ENCODE measurements around the gene HMGB2. TPM values are rescaled to one million over a fixed set of nuclear protein-coding genes. Genes with fewer than 3 reads are reported as not detected.

The HMGB2 gene
- total and polyA plus RNA-seq, 2 of the 8 experiments (the other 6 are each of a cell fraction or from before 2014, with no cell fraction given): 54.7 to 218 TPM

GRCh38 chr4:173334891-173335752 lies 964 bp upstream of the HMGB2 start (continued):
- TF ChIP-seq BACH1 (IDR thresholded peaks at IDR 0.05; ENCODE audit: low read length) (peak; percentile 72), CBX8 (IDR thresholded peaks at IDR 0.05; ENCODE audit: borderline replicate concordance, low read depth, low read length) (no peak), SAP30 (IDR thresholded peaks at IDR 0.05; ENCODE audit: insufficient read depth, insufficient replicate concordance, low read length) (no peak), KDM5A (IDR thresholded peaks at IDR 0.05; ENCODE audit: low read length) (no peak), ZNF274 (IDR thresholded peaks at IDR 0.05; ENCODE audit: borderline replicate concordance, extremely low read depth, low read length) (no peak), POLR2A (IDR thresholded peaks at IDR 0.05; ENCODE audit: control extremely low read depth in 1 of 2, low read depth in 2 of 2, low read length in 2 of 2) (peak; percentile 62 to 72), USF2 (IDR thresholded peaks at IDR 0.05; ENCODE audit: low read length) (no peak), KDM4A (IDR thresholded peaks at IDR 0.05; ENCODE audit: low read depth, low read length, severe bottlenecking) (peak; percentile 70)
